Adipocyte (in vitro differentiated cells): Measurements from ENCODE around the gene NCBP2L.

Experiments
- DNase-seq: peaks from one replicate; pipeline ENCODE4 v3.0.0-alpha.2; 2015; ENCODE audit warnings: low read depth
- H3K27me3 ChIP-seq: replicated peaks from 2 replicates; pipeline ENCODE4 v1.7.0; 2013; ENCODE audit warnings: mild to moderate bottlenecking, low read length, moderate library complexity; ENCODE audit not compliant: control insufficient read depth, insufficient read depth
- H3K36me3 ChIP-seq: 2 replicates; pipeline ENCODE4 v1.7.0; 2013; ENCODE audit warnings: low read length, mild to moderate bottlenecking, moderate library complexity; ENCODE audit not compliant: control insufficient read depth, insufficient read depth, severe bottlenecking
- H3K4me1 ChIP-seq: 2 replicates; pipeline ENCODE4 v1.7.0; 2013; ENCODE audit warnings: mild to moderate bottlenecking, low read length, moderate library complexity; ENCODE audit not compliant: control insufficient read depth, insufficient read depth
- H3K4me3 ChIP-seq: 2 replicates; pipeline ENCODE4 v1.7.0; 2013; ENCODE audit warnings: mild to moderate bottlenecking, low read length, moderate library complexity
- H3K9ac ChIP-seq: 2 replicates; pipeline ENCODE4 v1.7.0; 2013; ENCODE audit warnings: mild to moderate bottlenecking, low read length, moderate library complexity
- H3K9me3 ChIP-seq: 2 replicates; pipeline ENCODE4 v1.7.0; 2013; ENCODE audit warnings: mild to moderate bottlenecking, low read length, moderate library complexity; ENCODE audit not compliant: control insufficient read depth

NCBP2L gene

DNA sequence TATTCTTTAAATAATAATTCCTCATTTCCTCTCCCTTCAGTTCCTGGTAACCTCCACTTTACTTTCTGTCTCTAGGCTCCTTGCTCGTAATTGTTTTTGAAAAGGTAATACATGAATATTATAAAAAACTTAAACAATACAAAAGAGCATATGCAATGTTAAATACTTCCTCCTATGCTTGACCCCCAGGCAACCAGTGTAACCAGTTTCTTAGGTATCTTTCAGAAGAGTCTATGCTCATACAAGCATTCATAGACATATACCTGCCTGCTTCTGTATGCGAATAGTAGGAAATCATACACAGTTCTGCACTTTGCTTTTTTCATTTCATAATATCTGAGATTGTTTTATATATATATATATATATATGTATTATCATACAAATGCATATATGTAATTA, 45.5 kb downstream of the NCBP2L start:
- Histone ChIP-seq H3K27me3 (no peaks in the 10 kb centered on the region), H3K9ac (no peak overlapping the region), H3K9me3 (peaks cover 26% of the 10 kb centered on the region), H3K4me1 (peaks cover 5% of the 10 kb centered on the region), H3K36me3 (no peaks in the 10 kb centered on the region), H3K4me3 (no peak overlapping the region)
- DNase-seq: no peak

DNA sequence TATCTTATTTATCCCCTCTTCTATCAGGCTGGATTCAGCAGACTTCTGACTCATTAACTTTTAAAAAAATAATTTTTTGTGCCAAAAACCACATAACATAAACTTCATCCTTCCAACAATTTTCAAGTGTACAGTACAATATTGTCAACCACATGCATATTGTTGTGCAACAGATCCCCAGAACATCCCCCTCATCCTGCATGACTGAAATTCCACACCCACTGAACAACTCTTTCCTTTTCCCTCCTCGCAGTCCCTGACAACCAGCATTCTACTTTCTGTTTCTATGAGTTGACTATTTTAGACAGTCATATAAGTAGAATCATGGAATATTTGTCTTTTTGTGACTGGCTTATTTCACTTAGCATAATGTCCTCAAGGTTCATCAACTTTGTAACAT, 45.9 kb downstream of the NCBP2L start:
- DNase-seq: peak; percentile 83
- Histone ChIP-seq H3K4me1 (peaks cover 5% of the 10 kb centered on the region), H3K9ac (peak overlapping the region; percentile 3), H3K27me3 (no peaks in the 10 kb centered on the region), H3K4me3 (no peak overlapping the region), H3K9me3 (peaks cover 22% of the 10 kb centered on the region), H3K36me3 (no peaks in the 10 kb centered on the region)

DNA sequence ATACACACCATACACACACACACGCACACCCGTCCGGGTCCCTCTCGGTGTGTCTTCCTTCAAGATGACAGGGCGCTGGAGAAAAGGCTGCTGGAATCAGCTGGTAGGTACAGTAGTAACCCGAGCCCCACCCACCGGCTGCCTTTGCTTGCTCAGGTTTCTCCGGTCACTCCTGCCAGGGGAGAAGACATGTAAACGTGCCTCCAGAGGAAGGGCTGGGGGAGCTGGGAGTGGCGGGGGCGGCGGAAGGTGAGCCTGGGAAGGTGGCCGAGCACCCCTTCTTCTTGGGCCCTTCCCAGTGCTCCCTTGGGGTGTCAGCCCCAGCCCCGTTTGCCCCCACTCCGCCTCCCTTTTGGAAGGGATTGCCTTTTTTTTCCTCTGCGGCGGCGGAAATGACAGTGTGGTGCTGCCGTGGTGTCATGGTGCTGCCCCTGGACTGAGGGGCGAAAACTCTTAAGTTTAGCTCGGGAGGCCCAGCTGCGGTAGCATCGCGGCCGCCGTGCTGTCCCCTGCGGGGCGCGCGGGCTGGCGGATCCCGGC, 48.2 kb downstream of the NCBP2L start, which contains the start of gene MID2:
Gene MID2 (plus strand): TSS at position 169 of the 540 bp plus-strand sequence. CDS start 561 bp downstream, outside the sequence.
- H3K27me3 ChIP-seq: no peaks in the 10 kb centered on the region
- peak within 1 kb of the TSS; percentile 67 for H3K4me3 ChIP-seq
- peak within 1 kb of the TSS; percentile 77 for H3K9ac ChIP-seq
- peaks cover 5% of the 10 kb centered on the region for H3K4me1 ChIP-seq
- no peaks in the 10 kb centered on the region for H3K9me3 ChIP-seq
- DNase-seq: peak; percentile 67
- H3K36me3 ChIP-seq: no peaks in the 10 kb centered on the region

DNA sequence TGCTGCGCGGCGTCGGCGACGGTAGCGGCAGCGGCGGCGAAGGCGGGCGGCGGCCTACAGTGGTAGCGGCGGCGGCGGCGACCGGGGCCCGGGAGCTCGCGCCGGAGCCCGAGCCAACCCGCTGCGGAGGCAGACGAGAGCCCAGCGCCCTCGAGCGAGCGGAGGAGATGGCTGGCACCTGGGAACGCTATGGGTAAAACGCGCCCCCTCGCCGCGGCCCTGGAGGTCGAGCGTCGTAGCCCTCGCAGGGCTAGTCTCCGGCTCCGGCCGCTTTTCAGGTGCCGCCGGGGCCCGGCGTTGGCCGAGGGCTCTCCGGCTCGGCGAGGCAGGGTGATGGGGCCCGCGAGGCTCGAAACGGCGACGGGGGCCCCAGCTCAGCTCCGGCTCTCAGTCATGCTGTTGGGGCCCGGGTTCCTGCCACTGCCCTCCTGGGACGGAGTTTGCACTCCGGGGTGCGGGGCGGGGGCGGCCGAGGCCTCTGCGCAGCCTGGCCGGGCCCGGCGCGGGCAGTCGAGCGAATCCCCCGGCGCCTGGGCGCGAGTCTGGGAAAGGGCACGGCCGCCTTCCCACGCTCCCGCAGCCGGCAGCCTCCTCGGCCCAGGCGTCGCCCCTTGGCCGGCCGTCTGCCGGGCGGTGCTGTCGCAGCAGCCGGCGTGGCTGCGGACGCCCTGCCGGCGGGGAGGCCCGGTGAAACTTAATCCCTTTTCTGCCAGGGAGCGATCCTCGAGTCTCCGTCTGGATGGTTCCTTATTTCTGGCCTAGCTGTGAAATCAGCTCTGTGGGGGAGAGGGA, 48.9 kb downstream of the NCBP2L start:
- peaks cover 5% of the 10 kb centered on the region for H3K4me1 ChIP-seq
- H3K9me3 ChIP-seq: no peaks in the 10 kb centered on the region
- H3K9ac ChIP-seq: peak overlapping the region; percentile 77
- peak; percentile 69 for DNase-seq
- peak overlapping the region; percentile 67 for H3K4me3 ChIP-seq
- H3K27me3 ChIP-seq: no peaks in the 10 kb centered on the region
- H3K36me3 ChIP-seq: no peaks in the 10 kb centered on the region

DNA sequence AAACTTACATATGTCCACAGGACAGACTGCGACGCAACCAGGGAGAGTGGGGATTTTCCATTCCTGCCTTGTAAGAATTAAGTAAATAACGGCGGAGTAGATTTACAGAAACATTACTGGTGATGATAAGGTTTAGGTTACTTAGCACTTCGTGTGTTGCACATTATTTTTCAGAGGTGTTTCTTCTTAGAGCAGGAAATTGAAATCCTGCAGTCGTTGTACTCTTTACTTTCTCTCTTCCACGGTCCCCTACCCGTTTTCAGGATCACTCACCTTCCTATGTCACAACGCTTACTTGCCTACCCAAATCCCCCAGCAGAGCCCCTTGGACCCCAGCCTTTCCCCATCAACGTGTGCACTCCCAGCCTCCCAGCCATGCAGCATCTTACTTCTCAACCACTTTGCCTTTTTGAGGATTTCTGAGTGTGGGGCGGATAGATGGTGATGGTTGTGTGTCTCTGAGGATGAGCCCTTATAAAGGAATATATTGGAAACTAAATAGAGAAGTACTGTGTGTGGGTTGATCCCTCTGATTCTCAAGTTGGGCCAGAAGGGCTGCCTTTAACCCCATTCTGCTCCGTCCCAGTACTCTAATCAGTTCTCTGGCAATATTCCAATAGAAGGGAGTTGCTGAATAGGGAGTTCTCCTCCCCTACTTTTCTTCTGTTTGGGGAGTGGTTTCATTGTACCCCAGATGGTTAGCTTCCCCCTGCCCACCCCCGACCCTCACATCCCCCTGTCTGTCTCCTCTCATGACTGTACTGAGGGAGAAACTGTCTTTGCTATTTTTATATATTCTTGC, 49.7 kb downstream of the NCBP2L start:
- Histone ChIP-seq H3K36me3 (no peaks in the 10 kb centered on the region), H3K9ac (peak overlapping the region; percentile 77), H3K4me1 (peaks cover 5% of the 10 kb centered on the region), H3K9me3 (no peaks in the 10 kb centered on the region), H3K27me3 (no peaks in the 10 kb centered on the region), H3K4me3 (peak overlapping the region; percentile 67)
- DNase-seq: peak; percentile 48

DNA sequence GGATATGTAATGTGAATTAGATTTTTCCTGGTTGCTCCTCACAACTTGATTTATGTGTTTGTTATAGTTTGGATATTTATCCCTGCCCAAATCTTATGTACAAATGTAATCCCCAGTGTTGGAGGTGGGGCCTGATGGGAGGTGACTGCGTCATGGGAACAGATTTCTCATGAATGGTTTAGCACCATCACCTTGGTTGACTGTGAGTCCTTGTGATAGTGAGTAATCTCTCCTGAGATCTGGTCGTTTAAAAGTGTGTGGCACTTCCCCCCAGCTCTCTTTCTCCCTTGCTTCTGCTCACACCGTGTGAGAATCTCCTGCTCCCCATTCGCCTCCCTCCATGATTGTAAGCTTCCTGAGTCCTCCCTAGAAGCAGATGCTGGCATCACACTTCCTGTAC, 50.3 kb downstream of the NCBP2L start:
- Histone ChIP-seq H3K36me3 (no peaks in the 10 kb centered on the region), H3K27me3 (peaks cover 2% of the 10 kb centered on the region), H3K4me1 (peaks cover 5% of the 10 kb centered on the region), H3K4me3 (peak overlapping the region; percentile 44), H3K9ac (no peak overlapping the region), H3K9me3 (no peaks in the 10 kb centered on the region)
- no peak for DNase-seq

DNA sequence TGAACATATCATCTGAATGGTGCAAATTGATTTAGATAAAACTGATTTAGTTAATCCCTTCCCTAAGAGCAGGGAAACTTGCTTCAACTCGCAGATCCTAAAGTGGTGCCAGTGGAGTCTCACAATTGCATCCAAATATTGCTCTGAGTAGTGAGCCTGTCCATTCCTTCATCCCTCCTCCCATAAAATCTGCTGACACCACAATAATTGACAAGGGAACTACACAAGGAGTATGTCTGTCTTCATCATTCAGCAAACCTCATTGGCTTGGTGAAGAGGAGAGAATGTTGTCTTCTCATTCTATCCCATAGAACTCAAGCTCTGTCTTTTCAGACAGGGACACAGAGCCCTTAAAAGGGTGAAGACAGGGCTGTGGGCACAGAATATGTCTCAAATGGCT, 52.3 kb downstream of the NCBP2L start:
- DNase-seq: no peak
- Histone ChIP-seq H3K9ac (no peak overlapping the region), H3K4me1 (peaks cover 10% of the 10 kb centered on the region), H3K36me3 (no peaks in the 10 kb centered on the region), H3K27me3 (peaks cover 7% of the 10 kb centered on the region), H3K4me3 (no peak overlapping the region), H3K9me3 (no peaks in the 10 kb centered on the region)

DNA sequence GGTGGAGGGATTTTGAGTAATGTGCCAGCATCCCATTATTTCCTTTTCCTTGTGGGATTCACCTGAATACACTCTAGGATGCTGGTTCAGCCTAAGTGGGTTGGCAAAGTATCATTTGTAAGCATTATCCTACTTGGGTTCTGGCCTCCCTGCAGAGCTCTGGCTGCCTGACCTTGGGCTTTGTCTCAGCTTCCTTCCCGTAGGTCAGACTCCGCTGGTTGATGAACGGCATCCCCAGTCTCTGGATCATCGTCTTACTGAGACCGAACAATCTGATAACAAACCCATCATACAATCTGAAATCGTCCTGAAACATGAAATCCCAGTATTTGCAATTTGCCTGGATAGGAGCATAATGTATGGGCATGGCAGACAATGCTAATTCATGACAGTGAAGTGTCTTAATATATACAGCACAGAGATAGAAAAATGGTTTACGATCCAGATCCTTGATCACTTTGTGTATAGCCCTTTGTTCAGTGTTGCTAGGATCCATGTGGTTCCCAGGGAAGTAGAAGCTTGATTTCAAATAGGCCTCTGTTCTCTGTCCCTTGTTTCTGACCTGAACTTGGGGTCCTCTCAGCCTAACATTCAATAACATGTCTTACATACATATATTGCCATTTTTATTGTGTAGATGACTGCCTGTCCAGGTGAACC, 53.7 kb downstream of the NCBP2L start:
- Histone ChIP-seq H3K4me3 (no peak overlapping the region), H3K36me3 (no peaks in the 10 kb centered on the region), H3K9me3 (peaks cover 5% of the 10 kb centered on the region), H3K27me3 (peaks cover 13% of the 10 kb centered on the region), H3K9ac (no peak overlapping the region), H3K4me1 (peaks cover 15% of the 10 kb centered on the region)
- no peak for DNase-seq

DNA sequence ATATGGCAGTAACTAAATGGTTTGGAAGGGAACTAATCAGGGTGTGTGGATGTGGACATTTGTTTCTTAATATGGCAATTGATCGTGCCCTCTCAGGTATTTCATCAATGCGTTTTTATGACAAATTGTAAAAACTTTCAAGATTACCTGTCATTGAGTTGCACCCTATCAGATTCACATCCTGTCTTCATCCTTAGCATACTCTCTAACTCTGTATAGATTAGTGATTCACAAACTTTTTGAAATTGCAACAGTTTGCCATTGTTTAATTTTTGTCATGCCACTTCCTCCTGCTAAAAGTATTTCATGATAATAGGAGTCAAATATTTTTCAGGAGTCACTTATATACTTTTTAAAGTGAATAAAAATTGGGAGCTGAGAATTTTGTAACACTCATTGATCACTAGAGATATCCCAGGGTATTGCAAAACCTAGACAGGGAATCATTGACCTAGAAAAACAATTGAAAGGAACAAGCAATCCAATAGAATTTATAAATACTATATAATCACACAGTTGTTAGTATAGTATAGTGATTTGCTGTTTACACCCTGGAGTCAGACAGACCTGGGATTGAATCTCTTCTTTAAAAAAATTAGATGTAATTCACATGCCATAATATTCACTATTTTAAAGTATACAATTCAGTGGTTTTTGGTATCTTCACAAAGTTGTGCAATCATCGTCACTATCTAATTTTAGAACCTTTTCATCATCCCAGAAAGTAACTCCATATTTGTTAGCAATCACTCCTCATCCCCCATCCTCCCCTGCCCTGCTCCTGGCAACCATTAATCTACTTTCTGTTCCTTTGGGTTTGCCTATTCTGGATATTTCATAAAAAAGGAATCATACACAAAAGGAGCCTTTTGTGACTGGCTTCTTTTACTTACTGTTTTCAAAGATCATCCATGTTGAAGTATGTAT, 57.0 kb downstream of the NCBP2L start:
- no peaks in the 10 kb centered on the region for H3K36me3 ChIP-seq
- no peak for DNase-seq
- H3K27me3 ChIP-seq: peaks cover 13% of the 10 kb centered on the region
- H3K4me1 ChIP-seq: peaks cover 10% of the 10 kb centered on the region
- H3K4me3 ChIP-seq: no peak overlapping the region
- H3K9me3 ChIP-seq: peaks cover 5% of the 10 kb centered on the region
- H3K9ac ChIP-seq: no peak overlapping the region

DNA sequence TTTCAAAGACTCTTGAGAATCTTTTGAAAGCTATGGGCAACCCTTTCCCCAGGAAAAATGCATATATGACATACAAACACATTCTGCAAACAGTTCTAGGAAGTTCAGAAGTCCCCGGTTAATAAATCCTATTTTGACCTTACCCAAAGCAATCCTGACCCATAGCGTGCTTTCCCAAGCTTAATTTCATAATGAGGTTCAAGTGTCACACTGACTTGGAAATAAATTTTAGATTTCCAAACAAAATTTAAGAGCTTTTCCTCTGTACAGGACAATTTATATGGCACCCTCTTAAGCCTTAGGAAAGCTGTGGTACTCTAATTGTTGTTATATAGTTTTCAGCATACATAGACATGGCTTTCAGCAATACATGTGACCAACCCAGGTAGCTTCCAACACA, 59.4 kb downstream of the NCBP2L start:
- Histone ChIP-seq H3K27me3 (peaks cover 20% of the 10 kb centered on the region), H3K4me3 (no peak overlapping the region), H3K4me1 (peaks cover 10% of the 10 kb centered on the region), H3K9ac (no peak overlapping the region), H3K9me3 (peaks cover 5% of the 10 kb centered on the region), H3K36me3 (peaks cover 11% of the 10 kb centered on the region)
- no peak for DNase-seq
